ENCODE results near the gene APOC3. TPM values are rescaled to one million over a fixed set of nuclear protein-coding genes. Genes with fewer than 3 reads are reported as not detected.

Gene APOC3
- total RNA-seq, 1 experiment from 2014 or later: 3.5 TPM

GRCh38 chr11:116792869-116793771 is 36.6 kb upstream of the APOC3 start (continued):
- TF ChIP-seq REST (IDR thresholded peaks at IDR 0.05; ENCODE audit: low read depth): no peak

GRCh38 chr11:116793772-116794097 is 36.0 kb upstream of the APOC3 start:
- TF ChIP-seq POLR2A (IDR thresholded peaks at IDR 0.05; ENCODE audit: borderline replicate concordance, extremely low read depth, insufficient read depth, insufficient read length) (no peak), SIN3A (IDR thresholded peaks at IDR 0.05; ENCODE audit: low read depth) (no peak), CBX3 (IDR thresholded peaks at IDR 0.05; ENCODE audit: low read depth) (no peak), MAX (IDR thresholded peaks at IDR 0.05) (no peak), POLR2AphosphoS5 (IDR thresholded peaks at IDR 0.05; ENCODE audit: low read depth, low read length) (no peak)
- no peaks in the 10 kb centered on the region for H3K9me2 ChIP-seq (ENCODE audit: insufficient read depth)
- ATAC-seq (peak; percentile 43), DNase-seq (ENCODE audit: low read depth, low spot score) (peak; percentile 26)
- no TSS peak for BruUV-seq (replicated peaks)
- H3K36me3 ChIP-seq (ENCODE audit: control insufficient read depth in 1 of 2, insufficient read depth in 2 of 2, low read length in 2 of 2): no peaks in the 10 kb centered on the region
- peak overlapping the region; percentile 92 for H2AFZ ChIP-seq (ENCODE audit: low read depth, low read length, poor library complexity, severe bottlenecking)
- ChIA-PET CTCF (interaction anchor here (1.9 kb wide), 1 partner anchor 42 kb away, joined by 13 read pairs; no protein-coding TSS in a partner anchor), RAD21 (ENCODE audit: low non-redundant PET in 1 of 2, low total read pairs in 2 of 2, uncharacterized antibody in 2 of 2, unreplicated experiment in 2 of 2) (interaction anchor here in 1 of 2 experiments (1.1 kb wide), 1 partner anchor 42 kb away, joined by 3 read pairs; no protein-coding TSS in a partner anchor), POLR2A (interaction anchor here (0.6 to 0.7 kb wide), 2 partner anchors 18 to 350 kb away, joined by 3 read pairs; partner anchors contain the start of gene PAFAH1B2)
- no peaks in the 10 kb centered on the region for H3K79me2 ChIP-seq (ENCODE audit: insufficient read depth, low read length)
- H3K9ac ChIP-seq (ENCODE audit: low read length): no peak overlapping the region
- H4K20me1 ChIP-seq (ENCODE audit: insufficient read depth): no peaks in the 10 kb centered on the region
- no peaks in the 10 kb centered on the region for H3K9me3 ChIP-seq (ENCODE audit: control insufficient read depth in 1 of 2, insufficient read depth in 1 of 2, low read depth in 1 of 2, low read length in 2 of 2)
- H3K4me3 ChIP-seq (replicated peaks in 1 of 2; ENCODE audit: low read depth in 1 of 2, low read length in 2 of 2): no peak overlapping the region
- no peaks in the 10 kb centered on the region for H3K27me3 ChIP-seq (ENCODE audit: insufficient read depth, low read length)
- peaks cover 2 to 25% of the 10 kb centered on the region in 2 experiments; a peak in 3 of 4 replicates for H3K4me1 ChIP-seq (ENCODE audit: control insufficient read depth in 1 of 2, insufficient read depth in 2 of 2, low read length in 2 of 2)
- H3K27ac ChIP-seq (ENCODE audit: low read depth, low read length): no peak overlapping the region
- no peak overlapping the region for H3K4me2 ChIP-seq (ENCODE audit: low read length)
- intact Hi-C loops (cut with micrococcal nuclease): loop anchor here (5.0 kb wide), 1 partner anchor 434 kb away; no protein-coding TSS in a partner anchor

Data from HCT116 (cell line).